ENCODE results near the gene GIPC3.
"Not testable (repeated sequence)": the region's sequence is repeated elsewhere in the genome, so short reads cannot be mapped to it uniquely, and the experiment has no call there.

The GIPC3 gene

GRCh38 chr19:3618144-3618810, 33.0 kb downstream of the GIPC3 start:
- in situ Hi-C loops (cut with HindIII; ENCODE audit: low sequenced_read_pairs): no loop called here

GRCh38 chr19:3618811-3619630, 33.7 kb downstream of the GIPC3 start:
- in situ Hi-C loops (cut with HindIII; ENCODE audit: low sequenced_read_pairs): no loop called here

DNA sequence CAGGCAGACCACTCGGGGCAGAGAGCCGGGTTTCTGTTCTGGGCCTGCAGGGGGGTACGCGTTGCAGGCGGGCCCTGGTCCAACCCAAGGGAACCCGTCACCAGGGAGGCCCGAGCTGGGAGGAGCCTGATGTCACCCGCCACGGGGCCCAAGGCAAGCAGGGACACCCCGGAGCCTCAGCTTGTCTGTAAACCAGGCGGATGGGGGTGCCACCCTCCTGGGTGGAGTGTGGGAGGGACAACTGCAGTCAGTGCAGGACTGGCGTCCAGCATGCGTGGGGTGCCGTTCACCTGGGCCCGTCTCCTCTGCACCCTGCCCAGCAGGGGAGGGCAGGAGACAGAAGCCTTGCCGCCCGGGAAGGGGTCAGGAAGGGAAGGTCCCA, 34.3 kb downstream of the GIPC3 start:
- in situ Hi-C loops (cut with HindIII; ENCODE audit: low sequenced_read_pairs): no loop called here

DNA sequence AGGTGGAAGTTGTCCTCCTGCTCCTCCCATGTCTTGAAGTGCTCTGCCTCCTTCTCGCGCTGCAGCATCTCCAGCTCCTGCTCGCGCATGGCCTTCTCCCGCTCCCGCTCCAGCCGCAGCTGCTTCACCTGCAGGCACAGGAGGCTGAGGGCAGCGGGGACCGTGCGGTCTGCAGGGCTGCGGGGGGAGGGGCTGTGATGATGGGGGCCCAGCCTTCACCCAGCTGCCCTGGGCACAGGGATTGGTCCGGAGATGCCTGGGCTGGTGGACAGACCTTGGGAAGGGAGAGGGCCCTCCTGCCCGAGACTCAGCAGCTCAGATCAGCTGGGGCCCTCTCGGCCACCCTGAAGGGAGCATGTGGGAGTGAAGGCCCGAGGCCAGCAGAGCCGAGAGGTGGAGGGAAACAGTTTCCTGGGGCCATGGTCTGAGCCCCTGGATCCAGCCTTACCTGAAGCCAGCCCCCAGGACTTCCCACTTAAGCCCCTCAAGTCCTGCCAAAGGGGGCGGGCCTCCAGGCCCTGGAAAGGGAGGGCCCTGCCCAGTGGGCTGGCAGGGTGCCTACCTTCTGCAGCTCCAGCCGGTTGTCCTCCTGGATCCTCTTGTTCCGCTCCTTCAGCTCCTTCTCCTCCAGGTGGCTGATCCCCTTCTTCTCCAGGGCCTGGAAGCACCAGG, 35.0 kb downstream of the GIPC3 start:
- in situ Hi-C loops (cut with HindIII; ENCODE audit: low sequenced_read_pairs): no loop called here

DNA sequence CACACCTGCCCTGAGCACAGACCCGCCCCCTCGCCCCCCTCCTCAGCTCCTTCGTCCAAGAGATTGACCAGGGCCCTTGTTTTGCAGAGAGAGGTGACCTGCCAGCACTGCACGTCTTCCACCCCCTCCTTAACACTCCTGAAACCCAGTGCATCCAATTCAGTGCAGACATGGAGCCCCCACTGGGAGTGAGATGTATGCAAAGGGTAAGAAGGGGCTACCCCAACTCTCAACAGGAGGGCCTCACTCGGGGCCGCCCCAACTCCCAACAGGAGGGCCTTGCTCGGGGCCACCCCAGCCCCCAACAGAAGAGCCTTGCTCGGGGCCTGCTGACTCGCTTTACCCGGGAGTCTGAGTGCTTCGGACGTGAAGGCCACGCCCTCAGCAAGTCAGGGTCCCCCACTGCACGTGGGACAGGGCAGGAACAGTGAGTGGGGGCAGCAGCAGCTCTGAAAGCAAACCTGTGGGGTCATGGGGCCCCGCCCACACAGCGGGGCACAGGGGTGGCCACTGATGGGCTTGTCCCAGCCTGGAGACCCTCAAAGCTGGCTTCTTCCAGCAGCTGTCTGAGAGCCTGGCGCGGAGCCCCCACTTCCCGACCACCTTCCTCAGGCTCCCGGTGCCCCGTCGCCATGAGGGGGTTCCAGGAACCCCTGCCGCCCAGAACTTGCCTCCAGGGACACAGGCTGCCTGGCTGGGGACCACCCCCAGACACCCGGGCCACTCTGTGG, 35.7 kb downstream of the GIPC3 start:
- in situ Hi-C loops (cut with HindIII; ENCODE audit: low sequenced_read_pairs): no loop called here

GRCh38 chr19:3621689-3622088, 36.4 kb downstream of the GIPC3 start:
- in situ Hi-C loops (cut with HindIII; ENCODE audit: low sequenced_read_pairs): no loop called here

GRCh38 chr19:3622224-3622623, 36.9 kb downstream of the GIPC3 start:
- in situ Hi-C loops (cut with HindIII; ENCODE audit: low sequenced_read_pairs): no loop called here

- in situ Hi-C loops (cut with HindIII; ENCODE audit: low sequenced_read_pairs): no loop called here
These were observed 38.4 kb downstream of the GIPC3 start for GRCh38 chr19:3623716-3624115.

DNA sequence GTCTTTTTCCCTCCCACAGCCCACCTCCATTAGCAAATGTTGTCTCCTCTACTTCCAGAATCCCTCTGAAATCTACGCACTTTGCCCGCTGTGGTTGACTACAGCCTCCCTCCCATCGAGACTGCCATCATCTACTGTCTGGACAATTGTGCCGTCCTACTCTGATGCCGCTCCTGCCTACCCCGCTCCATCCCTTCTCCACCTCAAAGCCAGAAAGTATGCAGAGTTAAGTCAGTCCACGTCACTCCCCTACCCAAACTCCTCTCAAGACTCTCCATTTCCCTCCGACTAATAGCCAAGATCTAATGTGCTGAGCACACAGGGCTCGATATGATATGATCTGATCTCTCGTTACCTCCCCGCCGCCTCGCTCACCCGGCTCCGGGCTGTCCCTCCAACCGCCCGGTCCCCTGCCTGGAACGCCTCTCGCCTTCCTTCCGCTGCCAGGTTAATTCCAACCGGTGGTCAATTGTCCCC, 40.8 kb downstream of the GIPC3 start:
- in situ Hi-C loops (cut with HindIII; ENCODE audit: low sequenced_read_pairs): no loop called here

DNA sequence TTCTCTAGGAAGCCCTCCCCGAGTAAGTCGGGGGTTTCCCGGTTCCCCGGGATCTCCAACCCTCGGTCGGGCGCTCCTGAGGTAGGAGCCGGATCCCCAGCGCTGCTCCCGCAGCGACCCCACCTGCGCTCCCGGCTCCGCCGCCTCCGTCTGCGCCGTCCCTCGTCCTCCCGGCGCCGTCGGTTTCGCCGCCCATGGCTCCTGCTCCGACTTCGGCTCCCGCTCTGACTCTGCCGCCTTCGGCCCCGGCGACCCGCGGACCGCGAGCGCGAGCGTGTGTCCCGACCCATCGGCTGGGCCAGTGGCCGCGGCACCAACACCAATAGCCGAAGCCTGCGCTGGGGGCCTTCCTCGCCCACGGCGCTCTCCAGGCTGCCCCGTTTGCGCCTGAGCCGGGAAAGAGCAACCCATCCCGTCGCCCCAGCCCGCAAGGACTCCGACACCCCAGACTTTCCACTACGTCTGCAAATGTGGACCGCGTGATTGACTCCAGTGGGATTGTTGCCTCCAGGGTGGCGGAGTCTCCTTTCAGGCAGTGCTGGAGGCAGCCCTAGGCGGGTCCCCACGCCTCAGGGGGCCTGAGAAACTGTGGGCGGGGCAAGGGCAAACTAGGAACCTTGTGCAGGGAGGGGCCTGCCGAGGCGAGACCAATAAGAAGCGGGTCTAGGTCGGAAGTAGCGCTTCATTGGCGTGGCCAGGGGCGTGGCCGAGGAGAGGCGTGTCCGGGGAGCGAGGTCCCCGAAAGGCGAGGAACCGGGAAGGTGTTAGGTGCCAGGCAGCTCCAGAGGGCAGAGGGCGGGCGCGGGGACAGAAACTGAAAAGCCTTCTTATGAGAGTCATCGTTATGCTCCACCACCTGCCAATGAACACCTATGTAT, 41.4 kb downstream of the GIPC3 start, which contains the start of gene CACTIN:
Gene CACTIN (minus strand): TSS at position 318 of the 878 bp plus-strand sequence. CDS start 28 bp downstream, at position 290.
- in situ Hi-C loops (cut with HindIII; ENCODE audit: low sequenced_read_pairs): no loop called here

GRCh38 chr19:3627351-3627723, 42.1 kb downstream of the GIPC3 start:
- in situ Hi-C loops (cut with HindIII; ENCODE audit: low sequenced_read_pairs): no loop called here

- in situ Hi-C loops (cut with HindIII; ENCODE audit: low sequenced_read_pairs): not testable (repeated sequence)
These were observed 43.5 kb downstream of the GIPC3 start for GRCh38 chr19:3628766-3629165.

DNA sequence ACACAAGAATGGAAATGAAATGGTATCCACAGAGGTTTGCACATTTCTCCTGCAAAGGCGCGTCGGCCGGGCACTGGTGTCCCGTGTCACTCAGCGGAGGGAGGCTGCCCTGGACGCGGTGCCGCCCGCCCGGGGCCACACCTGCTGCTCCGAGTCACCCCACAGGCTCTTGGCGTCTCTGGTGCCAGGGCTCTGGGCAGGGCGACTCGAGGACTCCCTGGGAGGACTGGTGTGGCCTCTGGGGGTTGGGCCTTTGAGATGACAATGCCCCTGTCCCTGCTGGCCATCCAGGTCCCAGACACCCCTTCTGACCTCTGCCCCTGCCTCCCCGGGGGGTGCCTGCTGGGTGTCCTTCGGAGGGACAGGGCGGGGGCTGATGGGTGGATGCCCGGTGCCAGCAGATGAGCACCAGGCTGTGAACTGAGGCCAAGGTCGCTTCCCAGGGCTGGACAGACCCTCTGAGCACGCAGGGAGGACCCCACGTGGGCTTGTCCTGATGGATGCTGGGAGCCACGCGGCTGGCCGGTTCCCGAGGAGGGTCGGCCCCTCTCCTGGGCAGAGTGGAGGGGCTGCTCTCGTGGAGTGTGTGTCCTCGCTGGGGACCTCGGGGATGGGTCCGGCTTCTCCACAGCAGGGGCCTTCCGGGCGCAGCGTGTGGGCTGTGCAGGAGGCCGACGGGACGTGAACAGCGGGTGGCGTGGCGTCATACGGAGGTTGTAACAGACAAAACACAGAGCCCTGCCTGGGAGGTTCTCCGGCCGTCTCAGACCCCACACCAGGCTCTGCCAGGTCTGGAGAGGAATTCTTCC, 46.0 kb downstream of the GIPC3 start:
- in situ Hi-C loops (cut with HindIII; ENCODE audit: low sequenced_read_pairs): no loop called here

DNA sequence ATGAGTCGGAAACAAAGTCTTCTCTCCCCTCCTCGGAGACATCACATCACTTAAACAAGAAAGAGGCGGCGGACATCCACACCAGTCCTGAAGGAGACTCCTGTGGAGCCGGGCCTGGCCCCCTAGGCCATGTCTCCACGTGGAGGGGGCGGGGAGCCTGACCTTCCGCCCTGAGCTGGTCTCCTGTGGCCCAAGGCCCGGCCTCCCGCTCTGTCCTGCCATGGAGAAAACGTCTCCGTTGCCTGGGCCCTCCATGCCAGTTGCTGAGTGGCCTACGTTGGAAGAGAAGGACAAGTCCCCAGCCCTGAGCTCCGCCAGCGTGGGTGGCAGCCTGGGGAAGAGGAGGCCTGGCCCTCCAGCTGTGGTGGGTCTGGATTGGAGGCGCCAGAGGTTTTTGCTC, 46.8 kb downstream of the GIPC3 start:
- in situ Hi-C loops (cut with HindIII; ENCODE audit: low sequenced_read_pairs): no loop called here

DNA sequence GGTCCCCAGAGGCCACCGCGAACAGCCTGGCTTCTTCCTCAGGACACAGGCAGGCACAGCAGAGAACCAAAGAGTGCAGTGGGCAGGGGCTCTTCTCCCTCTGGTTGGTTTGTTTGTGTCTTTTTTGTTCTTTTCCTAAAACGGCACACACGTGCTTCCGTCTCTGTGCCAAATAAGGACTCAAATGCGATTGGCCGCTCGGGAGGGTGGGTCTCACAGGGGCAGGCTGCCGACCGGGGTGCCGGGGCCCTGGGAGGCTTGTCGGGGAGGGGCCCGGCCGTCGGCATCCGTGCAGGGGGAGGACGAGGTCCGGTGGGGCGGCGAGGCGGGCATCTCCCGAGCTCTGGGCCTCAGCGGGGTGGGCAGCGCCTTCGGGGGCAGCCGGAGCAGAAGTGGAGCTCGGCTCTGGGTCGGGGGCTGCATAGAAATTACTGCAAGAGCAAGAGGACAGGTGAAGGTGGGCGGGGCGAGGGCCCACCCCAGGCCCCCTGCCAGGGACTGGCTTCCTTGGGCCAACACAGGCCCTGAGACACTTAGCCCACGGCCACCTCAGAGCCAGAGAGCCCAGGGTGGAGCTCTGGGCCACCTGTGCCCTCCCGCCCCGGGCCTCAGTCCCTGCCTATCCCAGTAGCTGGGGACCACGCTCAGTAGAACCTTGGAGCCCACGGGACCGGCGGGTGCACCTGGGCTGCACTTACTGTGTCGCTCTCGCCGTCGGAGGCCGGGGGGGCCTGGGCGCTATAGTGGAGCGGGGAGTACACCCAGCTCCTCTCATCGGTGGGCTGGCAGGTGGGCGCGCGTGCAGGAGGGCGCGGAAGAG, 47.7 kb downstream of the GIPC3 start:
- in situ Hi-C loops (cut with HindIII; ENCODE audit: low sequenced_read_pairs): no loop called here

DNA sequence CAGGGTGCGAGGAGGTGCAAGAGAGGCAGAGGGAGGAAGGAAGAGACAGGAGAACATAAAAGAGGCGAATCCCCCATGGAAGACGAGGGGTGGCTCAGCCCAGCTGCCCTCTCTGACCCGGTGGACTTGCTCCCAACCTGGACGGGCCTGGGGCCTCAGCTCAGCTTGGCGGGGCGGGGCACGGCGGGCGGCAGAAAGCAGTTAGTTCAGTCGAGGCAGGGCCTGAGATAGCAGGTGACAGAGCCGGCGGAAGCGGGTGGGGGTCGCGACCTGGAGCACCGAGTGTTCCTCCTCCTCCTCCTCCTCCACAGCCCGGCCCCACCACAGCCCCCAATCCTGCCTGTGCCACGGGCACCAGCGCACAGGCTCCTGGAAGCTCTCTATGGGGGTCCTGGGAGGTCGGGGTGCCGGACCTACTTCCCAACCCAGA, 48.3 kb downstream of the GIPC3 start:
- in situ Hi-C loops (cut with HindIII; ENCODE audit: low sequenced_read_pairs): no loop called here

GRCh38 chr19:3634496-3635045, 49.3 kb downstream of the GIPC3 start:
- in situ Hi-C loops (cut with HindIII; ENCODE audit: low sequenced_read_pairs): no loop called here

DNA sequence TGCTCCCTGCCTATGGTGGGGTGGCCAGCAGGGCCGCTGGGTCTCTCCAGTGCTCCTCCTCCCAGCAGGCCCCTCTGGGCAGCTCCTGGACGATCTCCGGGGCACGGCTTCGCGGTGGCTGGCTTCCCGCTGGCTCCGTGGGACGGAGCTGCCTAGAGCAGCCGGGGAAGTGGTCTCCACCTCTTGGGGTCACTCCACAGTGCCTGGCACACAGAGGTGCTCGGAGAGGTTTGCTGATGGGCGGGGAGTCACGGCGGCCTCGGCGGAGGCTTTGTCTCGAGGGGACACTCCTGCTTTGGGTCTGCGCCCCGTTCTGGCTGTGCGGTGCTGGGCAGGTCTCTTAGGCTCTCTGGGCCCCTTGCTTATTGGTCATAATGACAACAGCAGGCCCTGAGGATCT, 51.2 kb downstream of the GIPC3 start:
- in situ Hi-C loops (cut with HindIII; ENCODE audit: low sequenced_read_pairs): no loop called here
